SHP77 treated with DMSO at 0.1 percent for 48 hours (cell line): Measurements from ENCODE around the gene KRTAP2-2.
"Not testable (repeated sequence)": the region's sequence is repeated elsewhere in the genome, so short reads cannot be mapped to it uniquely, and the experiment has no call there.

ENCODE experiments used
- DNase-seq: peaks from one replicate; lab custom pipeline; 2025; lab: John Stamatoyannopoulos, UW

The KRTAP2-2 gene, protein sequence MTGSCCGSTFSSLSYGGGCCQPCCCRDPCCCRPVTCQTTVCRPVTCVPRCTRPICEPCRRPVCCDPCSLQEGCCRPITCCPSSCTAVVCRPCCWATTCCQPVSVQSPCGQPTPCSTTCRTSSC

DNA sequence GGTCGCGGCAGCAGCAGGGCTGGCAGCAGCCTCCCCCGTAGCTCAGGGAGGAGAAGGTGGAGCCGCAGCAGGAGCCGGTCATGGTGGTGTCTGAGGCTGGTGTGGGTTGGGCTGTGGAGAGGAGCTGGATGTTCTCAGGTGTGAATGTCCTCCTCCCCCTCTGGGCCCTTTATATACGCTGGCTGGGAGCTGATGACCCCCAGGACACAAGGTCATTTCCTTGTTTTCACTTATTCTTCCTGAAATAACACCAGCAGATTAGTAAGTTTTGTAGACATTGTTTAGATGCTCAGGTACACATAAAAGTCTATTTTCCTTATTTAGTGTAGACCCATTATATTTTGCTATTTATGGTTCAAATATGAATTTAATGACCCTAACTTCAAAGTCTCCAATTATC is at the start of gene KRTAP2-2:
TSS of gene KRTAP2-2 (minus strand) at position 101 of the 400 bp plus-strand sequence. CDS start at position 82, 19 bp downstream.
- DNase-seq, result not testable (repeated sequence)

DNA sequence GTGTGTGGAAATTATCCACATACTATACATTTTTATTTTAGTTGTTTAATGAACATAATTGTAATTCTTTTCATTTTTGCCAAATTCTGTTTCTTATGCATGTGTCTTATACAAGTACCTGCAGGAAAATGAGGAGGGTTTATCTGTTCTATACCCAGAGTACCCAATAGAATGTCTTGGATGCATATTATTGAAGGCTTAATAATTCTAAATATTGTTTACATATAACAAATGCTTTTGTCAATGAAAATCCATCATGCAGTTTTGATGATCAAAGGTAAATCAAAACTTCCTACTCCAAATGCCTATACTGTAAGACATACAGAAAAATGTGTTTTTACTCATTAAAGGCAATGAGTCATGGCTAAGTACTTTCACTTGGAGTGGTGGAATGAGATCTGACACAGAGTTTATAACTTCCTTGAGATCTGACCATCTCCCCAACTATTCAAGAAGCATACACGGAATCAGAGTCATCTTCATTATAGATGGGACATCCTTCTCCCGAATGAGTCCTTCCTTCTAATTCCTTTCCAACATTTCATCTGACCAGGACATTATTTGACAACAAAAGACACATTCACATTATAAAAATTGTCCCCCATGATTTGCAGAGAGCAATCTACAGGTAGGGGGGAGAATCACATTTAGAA is 49.5 kb upstream of the KRTAP2-2 start:
- DNase-seq, result not testable (repeated sequence)

DNA sequence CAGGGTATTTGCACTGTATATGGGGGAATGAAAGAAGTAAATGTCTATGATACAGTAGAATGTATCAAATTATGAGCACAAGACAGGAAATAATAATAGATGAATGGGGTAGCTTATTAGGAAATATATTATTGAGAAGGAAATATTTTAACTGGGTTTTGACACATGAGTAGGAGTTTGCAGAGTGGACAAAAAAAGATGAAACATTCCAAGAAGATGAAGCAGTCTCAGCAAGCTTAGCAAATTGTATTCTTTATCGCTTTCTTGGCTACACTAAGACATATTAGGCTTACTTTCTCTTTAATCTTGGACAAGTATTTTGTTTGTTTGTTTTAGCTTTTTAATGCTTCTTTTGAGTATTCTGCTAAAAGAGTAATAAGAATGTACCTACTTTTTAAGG is 48.9 kb upstream of the KRTAP2-2 start:
- DNase-seq, result no peak

DNA sequence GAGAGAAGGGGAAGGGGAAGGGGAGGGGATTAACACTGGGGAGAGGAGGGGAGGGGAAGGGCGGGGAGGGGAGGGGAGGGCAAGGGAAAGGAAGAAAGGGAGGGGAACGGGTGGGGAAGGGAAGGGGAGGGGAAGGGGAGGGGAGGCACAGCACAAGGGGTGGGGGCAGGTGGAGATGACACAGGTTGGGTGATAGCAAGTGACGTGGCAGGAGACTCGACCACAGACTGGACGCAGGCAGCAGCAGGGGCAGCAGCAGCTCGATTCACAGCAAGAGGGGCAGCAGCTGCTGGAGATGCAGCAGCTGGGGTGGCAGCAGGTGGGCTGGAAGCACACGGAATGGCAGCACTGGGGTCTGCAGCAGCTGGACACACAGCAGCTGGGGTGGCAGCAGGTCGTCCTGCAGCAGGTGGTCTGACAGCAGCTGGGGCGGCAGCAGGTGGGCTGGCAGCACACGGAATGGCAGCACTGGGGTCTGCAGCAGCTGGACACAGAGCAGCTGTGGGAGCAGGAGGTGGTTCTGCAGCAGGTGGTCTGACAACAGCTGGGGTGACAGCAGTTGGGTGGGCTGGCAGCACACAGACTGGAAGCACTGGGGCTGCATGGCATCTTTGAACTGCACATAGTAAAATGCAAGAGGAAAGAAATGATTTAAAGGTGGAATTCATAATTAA is 46.7 kb upstream of the KRTAP2-2 start, which contains the start of gene KRTAP4-16:
TSS of gene KRTAP4-16 (minus strand) at position 624 of the 674 bp plus-strand sequence. CDS start at position 624, 0 bp downstream.
- no peak for DNase-seq

DNA sequence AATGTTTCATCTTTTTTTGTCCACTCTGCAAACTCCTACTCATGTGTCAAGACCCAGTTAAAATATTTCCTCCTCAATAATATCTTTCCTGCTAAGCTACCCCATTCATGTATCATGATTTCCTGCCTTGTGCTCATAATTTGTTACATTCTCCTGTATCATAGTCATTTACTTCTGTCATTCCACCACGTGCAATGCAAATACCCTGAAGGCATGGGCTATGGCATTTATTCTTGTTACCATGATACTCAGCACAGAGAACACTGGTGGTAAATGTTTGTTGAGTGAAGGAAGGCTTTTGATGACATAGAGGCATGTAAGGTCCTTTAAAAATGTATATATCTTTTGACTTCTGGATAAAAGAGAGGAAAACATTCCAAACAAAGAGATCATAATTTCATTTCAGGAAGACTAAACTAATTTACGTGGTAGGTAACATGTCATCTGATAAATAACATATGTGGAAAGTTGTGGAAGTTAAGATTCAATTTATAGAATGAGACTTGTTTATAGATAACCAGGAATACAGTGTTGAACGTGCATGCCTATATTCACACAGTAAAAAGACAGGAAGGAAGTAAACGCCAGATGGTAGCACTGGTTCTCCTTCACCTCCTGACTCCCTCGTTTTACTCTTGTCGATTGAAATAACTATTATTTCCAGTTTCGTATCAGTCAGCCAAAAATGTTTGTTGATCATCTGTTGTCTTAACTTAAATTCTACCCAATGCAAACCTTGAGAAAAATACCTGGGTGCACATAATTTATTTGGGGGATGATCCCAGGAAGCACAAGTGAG is 44.9 kb upstream of the KRTAP2-2 start:
- DNase-seq, result not testable (repeated sequence)

DNA sequence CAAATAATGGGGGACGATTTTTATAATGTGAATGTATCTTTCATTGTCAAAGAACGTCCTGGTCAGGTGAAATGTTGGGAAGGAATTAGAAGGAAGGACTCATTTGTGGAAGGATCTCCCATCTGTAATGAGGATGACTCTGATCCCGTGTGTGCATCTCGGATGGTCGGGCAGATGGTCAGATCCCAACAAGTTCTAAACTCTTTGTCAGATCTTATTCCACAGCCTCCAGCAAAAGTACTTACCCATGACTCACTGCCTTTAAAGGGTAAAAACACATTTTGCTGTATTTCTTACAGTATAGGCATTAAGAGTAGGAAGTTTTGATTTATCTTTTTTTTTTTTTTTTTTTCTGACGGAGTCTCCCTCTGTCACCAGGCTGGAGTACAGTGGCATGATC is 43.5 kb upstream of the KRTAP2-2 start:
- no peak for DNase-seq

DNA sequence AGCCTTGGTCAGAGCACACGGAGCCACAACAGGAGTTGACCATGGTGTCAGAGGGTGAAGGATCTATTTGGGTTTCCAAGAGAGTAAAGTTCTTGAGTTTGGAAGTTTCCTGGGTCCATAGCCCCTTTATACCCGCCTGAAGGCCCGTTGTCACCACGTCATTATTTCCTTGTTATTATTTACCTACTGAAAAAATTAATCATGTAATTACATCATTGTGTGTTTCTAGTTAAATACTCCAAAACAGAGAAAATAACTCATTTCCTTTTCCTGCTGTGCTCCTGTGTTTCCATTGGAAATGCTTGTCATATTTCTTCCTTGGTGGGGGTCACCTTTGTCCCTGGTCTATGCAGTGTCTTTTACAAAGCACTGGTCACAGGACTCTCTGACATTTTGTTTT is 43.0 kb upstream of the KRTAP2-2 start, which contains the start of gene KRTAP4-8:
TSS of gene KRTAP4-8 (minus strand) at position 101 of the 400 bp plus-strand sequence. CDS start at position 43, 58 bp downstream.
- DNase-seq, result no peak

DNA sequence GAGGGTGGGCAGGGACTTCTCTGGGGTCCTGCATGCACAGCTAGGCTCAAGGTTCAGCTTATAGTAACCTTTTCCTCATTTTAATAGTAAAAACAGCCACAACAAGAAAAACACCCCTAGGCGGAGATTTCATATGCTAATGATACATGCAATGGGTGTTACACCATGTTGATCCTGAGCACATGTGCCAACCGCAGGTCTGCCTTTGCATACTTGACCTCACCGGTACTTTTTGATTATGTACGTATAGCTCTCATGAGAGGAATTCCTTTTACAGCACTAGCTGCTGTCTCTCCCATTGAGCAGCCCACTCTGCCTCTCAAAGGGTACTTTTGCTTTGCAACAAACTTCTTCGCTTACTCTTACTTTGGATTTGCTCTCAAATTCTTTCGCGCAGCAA is 41.0 kb upstream of the KRTAP2-2 start:
- no peak for DNase-seq

DNA sequence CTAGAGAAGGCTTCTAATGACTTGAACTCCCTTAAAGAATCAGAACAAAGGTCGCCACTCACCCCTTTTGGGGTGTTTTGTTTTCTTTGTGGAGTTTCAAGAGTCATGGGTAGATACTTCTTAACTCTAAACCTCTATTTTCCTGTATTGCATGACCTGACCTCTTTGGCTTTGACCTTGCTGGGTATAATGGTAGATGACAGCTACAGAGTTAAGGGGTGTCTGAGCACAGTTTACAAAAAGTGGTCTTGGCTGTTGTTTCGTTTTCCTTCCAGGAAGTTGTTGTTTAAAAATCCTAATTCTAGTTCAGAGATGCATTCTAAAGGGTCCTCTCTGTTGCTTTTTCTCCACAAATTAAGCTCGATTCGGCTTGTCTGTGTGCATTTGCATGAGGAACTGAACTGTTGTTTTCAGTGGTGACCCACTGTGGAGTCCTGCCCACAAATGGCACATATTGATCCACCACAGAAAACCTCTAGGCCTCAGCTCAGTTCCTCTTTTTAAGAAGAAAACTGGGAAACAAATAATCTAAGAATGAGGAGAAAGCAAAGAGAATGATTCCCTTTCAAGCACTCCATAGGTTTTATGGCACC is 33.8 kb upstream of the KRTAP2-2 start:
- not testable (repeated sequence) for DNase-seq

DNA sequence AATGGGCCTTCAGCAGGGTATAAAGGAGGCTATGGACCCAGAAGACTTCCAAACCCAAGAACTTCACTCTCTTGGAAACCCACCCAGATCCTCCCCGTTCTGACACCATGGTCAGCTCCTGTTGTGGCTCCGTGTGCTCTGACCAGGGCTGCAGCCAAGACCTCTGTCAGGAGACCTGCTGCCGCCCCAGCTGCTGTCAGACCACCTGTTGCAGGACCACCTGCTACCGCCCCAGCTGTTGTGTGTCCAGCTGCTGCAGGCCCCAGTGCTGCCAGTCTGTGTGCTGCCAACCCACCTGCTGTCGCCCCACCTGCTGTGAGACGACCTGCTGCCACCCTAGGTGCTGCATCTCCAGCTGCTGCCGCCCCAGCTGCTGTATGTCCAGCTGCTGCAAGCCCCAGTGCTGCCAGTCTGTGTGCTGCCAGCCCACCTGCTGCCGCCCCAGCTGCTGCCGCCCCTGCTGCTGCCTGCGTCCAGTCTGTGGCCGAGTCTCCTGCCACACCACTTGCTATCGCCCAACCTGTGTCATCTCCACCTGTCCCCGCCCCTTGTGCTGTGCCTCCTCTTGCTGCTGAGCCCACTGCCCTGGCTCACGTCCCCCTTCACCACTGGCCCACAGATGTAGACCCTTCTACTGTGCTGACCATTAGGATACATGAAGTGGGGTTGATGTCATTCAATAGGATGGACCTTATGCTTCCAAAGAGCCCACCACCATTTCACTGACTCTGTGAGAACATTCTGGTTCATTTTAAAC is 29.2 kb upstream of the KRTAP2-2 start, which contains the start of gene KRTAP4-7:
TSS of gene KRTAP4-7 (plus strand) at position 51 of the 757 bp plus-strand sequence. CDS start at position 108, 57 bp downstream.
- DNase-seq, result not testable (repeated sequence)

DNA sequence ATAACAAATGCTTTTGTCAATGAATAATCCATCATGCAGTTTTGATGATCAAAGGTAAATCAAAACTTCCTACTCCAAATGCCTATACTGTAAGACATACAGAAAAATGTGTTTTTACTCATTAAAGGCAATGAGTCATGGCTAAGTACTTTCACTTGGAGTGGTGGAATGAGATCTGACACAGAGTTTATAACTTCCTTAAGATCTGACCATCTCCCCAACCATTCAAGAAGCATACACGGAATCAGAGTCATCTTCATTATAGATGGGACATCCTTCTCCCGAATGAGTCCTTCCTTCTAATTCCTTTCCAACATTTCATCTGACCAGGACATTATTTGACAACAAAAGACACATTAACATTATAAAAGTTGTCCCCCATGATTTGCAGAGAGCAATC is 28.4 kb upstream of the KRTAP2-2 start:
- DNase-seq, result not testable (repeated sequence)

DNA sequence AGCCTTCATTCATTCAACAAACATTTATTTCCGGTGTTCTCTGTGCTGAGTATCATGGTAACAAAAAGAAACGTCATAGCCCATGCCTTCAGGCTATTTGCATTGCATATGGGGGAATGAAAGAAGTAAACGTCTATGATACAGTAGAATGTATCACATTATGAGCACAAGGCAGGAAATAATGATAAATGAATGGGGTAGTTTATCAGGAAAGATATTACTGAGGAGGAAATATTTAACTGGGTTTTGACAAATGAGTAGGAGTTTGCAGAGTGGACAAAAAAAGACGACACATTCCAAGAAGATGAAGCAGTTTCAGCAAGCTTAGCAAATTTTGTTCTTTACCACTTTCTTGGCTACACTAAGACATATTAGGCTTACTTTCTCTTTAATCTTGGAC is 27.6 kb upstream of the KRTAP2-2 start:
- no peak for DNase-seq

DNA sequence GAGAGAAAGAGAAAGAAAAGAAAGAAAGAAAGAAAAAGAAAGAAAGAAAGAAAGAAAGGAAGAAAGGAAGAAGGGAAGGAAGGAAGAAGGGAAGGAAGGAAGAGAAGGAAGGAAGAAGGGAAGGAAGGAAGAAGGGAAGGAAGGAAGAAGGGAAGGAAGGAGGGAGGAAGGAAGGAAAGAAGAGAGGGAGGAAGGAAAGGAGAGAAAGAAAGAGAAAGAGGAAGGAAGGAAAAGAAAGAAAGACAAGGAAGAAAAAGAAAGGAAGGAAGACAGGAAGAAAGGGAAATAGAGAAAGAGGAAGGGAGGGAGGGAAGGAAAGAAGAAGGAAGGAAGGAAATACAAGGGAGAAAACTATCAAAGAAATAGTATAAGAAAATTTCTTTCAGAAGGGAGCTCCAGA is 21.8 kb upstream of the KRTAP2-2 start:
- no peak for DNase-seq

DNA sequence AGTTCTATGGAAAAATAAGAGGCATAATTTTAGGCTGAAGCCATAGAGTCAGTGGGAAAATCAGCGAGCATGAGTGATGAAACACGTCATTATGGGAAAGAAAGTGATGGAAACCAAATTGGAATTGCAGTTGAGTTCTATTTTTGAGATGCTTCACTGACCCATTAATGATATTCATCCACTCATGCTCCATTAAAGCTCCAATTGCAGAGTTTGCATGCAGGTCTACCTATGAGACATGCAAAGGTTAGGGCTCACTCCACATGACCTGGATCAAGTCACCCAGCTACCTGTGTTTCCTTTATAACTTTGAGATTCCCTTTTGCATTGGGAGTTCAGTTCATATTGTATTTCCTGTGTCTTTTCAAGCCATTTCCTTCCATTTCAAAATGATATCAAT is 18.6 kb upstream of the KRTAP2-2 start:
- no peak for DNase-seq

DNA sequence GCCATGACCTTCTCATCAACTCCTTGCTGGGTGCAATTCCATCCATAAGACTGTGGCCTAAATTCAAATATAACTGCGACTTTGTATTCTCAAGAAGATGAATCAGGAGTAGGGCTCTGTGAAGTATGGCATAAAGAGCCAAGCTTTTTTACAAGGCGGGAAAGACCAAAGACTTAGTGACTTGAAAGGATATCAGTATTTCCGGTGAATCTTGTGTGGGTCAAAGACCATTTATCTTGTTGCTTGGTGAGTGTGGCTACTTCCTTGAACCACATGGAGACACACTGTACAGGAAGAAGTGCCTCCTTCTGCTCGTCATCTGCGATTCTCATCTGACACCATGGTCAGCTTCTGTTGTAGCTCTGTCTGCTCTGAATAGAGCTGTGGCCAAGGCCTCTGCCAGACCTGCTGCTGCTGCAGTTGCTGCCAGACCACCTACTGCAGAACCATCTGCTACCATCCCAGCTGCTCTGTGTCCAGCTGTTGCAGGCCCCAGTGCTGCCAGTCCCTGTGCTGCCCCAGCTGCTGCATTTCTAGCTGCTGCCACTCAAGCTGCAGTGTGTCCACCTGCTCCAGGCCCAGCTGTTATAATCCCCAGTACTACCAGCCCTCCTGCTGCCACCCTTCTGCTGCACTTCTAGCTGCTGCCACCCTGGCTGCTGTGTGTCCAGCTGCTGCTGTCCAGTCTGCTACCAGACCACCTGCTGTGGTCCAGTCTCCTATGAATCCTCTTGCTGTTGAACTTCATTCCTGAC is 16.8 kb upstream of the KRTAP2-2 start:
- DNase-seq, result no peak

DNA sequence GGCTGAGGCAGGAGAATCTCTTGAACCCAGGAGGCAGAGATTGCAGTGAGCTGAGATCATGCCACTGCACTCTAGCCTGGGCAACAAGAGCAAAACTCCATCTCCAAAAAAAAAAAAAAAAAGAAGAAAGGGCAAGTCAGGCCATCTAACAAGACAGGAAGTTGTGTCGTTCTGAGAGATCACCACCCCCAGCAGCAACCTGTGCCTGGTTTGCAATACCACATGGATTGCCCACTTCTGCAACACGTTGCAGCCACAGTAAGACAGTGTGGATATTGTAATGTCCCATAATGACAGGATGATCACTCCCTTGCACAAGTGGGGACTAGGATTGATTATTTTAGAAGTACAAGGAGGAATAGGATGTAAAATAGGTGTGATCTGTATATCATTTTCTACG is 14.0 kb upstream of the KRTAP2-2 start:
- no peak for DNase-seq

DNA sequence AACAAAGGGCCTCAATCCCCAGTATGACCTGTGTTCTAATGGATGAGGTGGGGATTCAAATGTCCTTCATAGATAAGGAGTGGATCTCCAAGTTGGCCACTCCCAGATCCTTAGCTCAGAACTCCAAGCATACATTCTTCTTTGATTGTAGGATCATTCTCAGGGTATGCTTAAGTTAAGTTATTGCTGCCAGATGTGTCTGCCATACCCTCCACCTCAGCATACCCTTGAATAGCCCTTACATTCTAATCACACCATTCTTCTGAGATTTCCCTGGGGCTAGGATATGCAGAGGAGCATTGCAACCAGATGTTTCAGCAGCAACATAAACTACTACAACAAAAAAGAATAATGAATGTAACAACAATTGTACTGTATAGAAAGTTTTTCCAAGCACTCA is 12.3 kb upstream of the KRTAP2-2 start:
- no peak for DNase-seq

DNA sequence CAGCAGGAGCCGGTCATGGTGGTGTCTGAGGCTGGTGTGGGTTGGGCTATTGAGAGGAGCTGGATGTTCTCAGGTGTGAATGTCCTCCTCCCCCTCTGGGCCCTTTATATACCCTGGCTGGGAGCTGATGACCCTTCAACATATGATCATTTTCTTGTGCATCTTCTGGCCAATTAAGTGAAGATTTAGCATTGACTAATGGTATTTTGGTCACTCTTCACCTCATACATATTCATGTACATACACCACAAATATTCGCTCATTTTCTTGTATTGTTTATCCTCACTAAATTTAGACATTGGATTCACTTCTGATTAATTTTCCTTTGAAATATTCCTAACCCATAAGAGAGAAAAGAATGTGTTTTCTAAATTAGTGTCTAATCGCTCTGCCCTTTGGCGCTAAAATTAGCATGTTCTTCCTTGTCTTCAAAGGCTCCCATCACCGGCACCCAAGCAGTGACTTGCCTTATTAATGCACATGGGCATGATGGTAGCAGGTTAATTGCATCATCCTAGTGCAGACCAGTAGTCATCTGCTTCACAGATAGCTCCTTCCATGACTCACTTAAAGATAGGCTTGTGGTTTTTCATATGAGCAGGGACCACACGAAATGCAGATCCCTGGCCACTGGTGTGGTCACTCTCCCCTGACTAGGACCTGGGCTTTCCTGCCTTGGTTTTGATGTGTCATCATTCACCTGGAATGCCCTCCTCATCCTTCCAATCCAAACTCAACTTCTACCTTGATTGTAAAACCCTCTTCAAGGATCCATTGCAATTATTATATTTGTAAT is 11.0 kb upstream of the KRTAP2-2 start, which contains the start of gene KRTAP2-4:
TSS of gene KRTAP2-4 (minus strand) at position 51 of the 796 bp plus-strand sequence. CDS start at position 17, 34 bp downstream.
- DNase-seq, result no peak

DNA sequence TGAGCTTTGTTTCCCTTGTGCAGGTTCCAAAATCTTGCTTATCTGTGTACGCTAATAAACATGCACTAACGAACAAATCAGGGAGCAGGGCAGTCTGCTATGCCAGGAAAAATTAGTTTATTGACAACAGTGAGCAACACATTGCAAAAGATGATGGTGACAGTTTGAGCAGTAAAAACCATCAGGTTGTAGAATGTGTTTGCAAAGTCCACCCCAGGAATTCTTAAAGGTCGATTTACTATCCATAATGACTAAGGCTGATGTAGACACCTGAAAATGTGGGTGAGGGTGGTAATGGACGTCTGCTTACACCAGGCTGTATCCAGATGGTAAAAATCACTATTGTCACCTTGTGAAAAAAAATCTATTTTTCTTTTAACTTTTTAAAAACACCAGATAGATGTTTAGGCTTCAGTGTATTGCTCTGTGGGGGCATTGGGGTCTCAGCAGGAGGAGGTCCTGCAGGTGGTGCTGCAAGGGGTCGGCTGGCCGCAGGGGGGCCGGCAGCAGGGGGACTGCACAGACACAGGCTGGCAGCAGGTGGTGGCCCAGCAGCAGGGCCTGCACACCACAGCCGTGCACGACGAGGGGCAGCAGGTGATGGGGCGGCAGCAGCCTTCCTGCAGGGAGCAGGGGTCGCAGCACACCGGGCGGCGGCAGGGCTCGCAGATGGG is 10.1 kb upstream of the KRTAP2-2 start:
- DNase-seq, result not testable (repeated sequence)
